Skin epidermis (tissue), 12 donors: ENCODE measurements around the gene YES1.
"Not testable (repeated sequence)": the region's sequence is repeated elsewhere in the genome, so short reads cannot be mapped to it uniquely, and the experiment has no call there.

ENCODE experiments used
- H3K27ac ChIP-seq, 21 experiments: fragments of 200-600 bp; sonication (generic) in 11 of 21; one replicate each; pipeline ENCODE4 v1.5.0; 2020; ENCODE audit warnings: mild to moderate bottlenecking in 3 of 21, inconsistent platforms in 2 of 21, moderate library complexity in 2 of 21
- H3K4me3 ChIP-seq, 7 experiments: fragments of 200-600 bp; sonication (generic) in 2 of 7; one replicate each; pipeline ENCODE4 v1.5.0; 2020; ENCODE audit warnings: inconsistent platforms in 2 of 7, mild to moderate bottlenecking in 2 of 7, moderate library complexity in 1 of 7

The YES1 gene

GRCh38 chr18:825891-826585 is 14.0 kb upstream of the YES1 start:
- no peak overlapping the region for H3K27ac ChIP-seq

GRCh38 chr18:824179-824578 is 12.1 kb upstream of the YES1 start:
- H3K4me3 ChIP-seq: no peak overlapping the region
- H3K27ac ChIP-seq: no peak overlapping the region

More at GRCh38 chr18:825891-826585, 14.0 kb upstream of the YES1 start:
- no peak overlapping the region for H3K4me3 ChIP-seq

- no peak overlapping the region for H3K4me3 ChIP-seq
- no peak overlapping the region for H3K27ac ChIP-seq
Measured at GRCh38 chr18:820591-821165, 8.6 kb upstream of the YES1 start.

GRCh38 chr18:816869-817268 is 4.8 kb upstream of the YES1 start:
- Histone ChIP-seq H3K4me3 (no peak overlapping the region), H3K27ac (no peak overlapping the region)

GRCh38 chr18:816088-816653 is 4.1 kb upstream of the YES1 start:
- Histone ChIP-seq H3K4me3 (no peak overlapping the region), H3K27ac (no peak overlapping the region)

- H3K4me3 ChIP-seq: no peak overlapping the region
- H3K27ac ChIP-seq: no peak overlapping the region
Measured at GRCh38 chr18:815353-815752, 3.3 kb upstream of the YES1 start.

- H3K27ac ChIP-seq: peak overlapping the region in 1 of 21 experiments; percentile 13
- no peak overlapping the region for H3K4me3 ChIP-seq
Measured at GRCh38 chr18:814300-815084, 2.5 kb upstream of the YES1 start.

- Histone ChIP-seq H3K4me3 (peak overlapping the region; percentile 54 to 90 (median 83)), H3K27ac (peak overlapping the region in 20 of 21 experiments; percentile 90 to 99 (median 94))
Measured at GRCh38 chr18:813172-814071, 1.4 kb upstream of the YES1 start.

GRCh38 chr18:812376-813171 is 532 bp upstream of the YES1 start:
- Histone ChIP-seq H3K4me3 (peak overlapping the region; percentile 54 to 90 (median 83)), H3K27ac (peak overlapping the region; percentile 82 to 99 (median 94))

- peak overlapping the region; percentile 54 to 90 (median 83) for H3K4me3 ChIP-seq
- peak overlapping the region; percentile 82 to 99 (median 94) for H3K27ac ChIP-seq
Measured at GRCh38 chr18:811182-811891, 705 bp downstream of the YES1 start.

GRCh38 chr18:809985-810642 is 1.9 kb downstream of the YES1 start:
- H3K4me3 ChIP-seq: peak overlapping the region in 2 of 7 experiments; percentile 85 to 88
- H3K27ac ChIP-seq: no peak overlapping the region

- not testable (repeated sequence) for H3K4me3 ChIP-seq, H3K27ac ChIP-seq
Measured at GRCh38 chr18:809228-809627, 2.8 kb downstream of the YES1 start.

- Histone ChIP-seq H3K27ac (no peak overlapping the region), H3K4me3 (no peak overlapping the region)
Measured at GRCh38 chr18:808502-808901, 3.5 kb downstream of the YES1 start.

GRCh38 chr18:808086-808485 is 4.0 kb downstream of the YES1 start:
- Histone ChIP-seq H3K4me3 (no peak overlapping the region), H3K27ac (peak overlapping the region in 2 of 21 experiments; percentile 44 to 46)

- H3K27ac ChIP-seq: no peak overlapping the region
Measured at GRCh38 chr18:805755-806110, 6.3 kb downstream of the YES1 start.

GRCh38 chr18:805008-805754 is 6.9 kb downstream of the YES1 start:
- H3K27ac ChIP-seq: no peak overlapping the region
- H3K4me3 ChIP-seq: no peak overlapping the region

More at GRCh38 chr18:805755-806110, 6.3 kb downstream of the YES1 start:
- H3K4me3 ChIP-seq: no peak overlapping the region

- H3K4me3 ChIP-seq: no peak overlapping the region
- no peak overlapping the region for H3K27ac ChIP-seq
Measured at GRCh38 chr18:801137-801536, 10.9 kb downstream of the YES1 start.
